ENCODE data around the gene DCAF5. TPM values are rescaled to one million over a fixed set of nuclear protein-coding genes. Genes with fewer than 3 reads are reported as not detected.

The DCAF5 gene
- total and polyA plus RNA-seq, 3 experiments from 2014 or later: 31.2 to 91.7 (median 32.9) TPM

- H3K4me3 ChIP-seq (ENCODE audit: low read length): peak overlapping the region; percentile 49
- H3K36me3 ChIP-seq (ENCODE audit: insufficient read depth, low read length): peaks cover 7% of the 10 kb centered on the region
- peak overlapping the region; percentile 41 for H3K27ac ChIP-seq (ENCODE audit: low read depth, low read length)
- no peaks in the 10 kb centered on the region for H3K9me3 ChIP-seq (ENCODE audit: low read length)
- ChIA-PET CTCF (interaction anchor here (0.9 to 1.2 kb wide), 3 partner anchors 17 to 24 kb away, joined by 3 read pairs; no protein-coding TSS in a partner anchor), POLR2A (interaction anchor here (0.8 to 2.7 kb wide), 4 partner anchors 22 to 245 kb away, joined by 3 to 24 read pairs (median 6); partner anchors contain the start of genes ERH, EXD2 and SLC39A9)
- H3K4me1 Mint-ChIP-seq: peaks cover 33 to 41% (median 36%) of the 10 kb centered on the region in 3 donors
- H3K9me3 Mint-ChIP-seq: no peaks in the 10 kb centered on the region
- H3K36me3 Mint-ChIP-seq: peaks cover 4 to 27% (median 9%) of the 10 kb centered on the region in 3 donors
- peak overlapping the region; percentile 68 to 98 (median 94) for H3K27ac Mint-ChIP-seq
- peaks cover 29% of the 10 kb centered on the region for H3K4me1 ChIP-seq (ENCODE audit: insufficient read depth, low read length)
- H3K27me3 Mint-ChIP-seq: no peaks in the 10 kb centered on the region
- peak in 3 of 5 donors; percentile 3 to 93 (median 91) for DNase-seq
- no peaks in the 10 kb centered on the region for H3K27me3 ChIP-seq (ENCODE audit: insufficient read depth, low read length, poor library complexity, severe bottlenecking)
- H3K4me3 Mint-ChIP-seq: peak overlapping the region; percentile 93 to 98 (median 96)
Observed at GRCh38 chr14:69153152-69153872, 393 bp upstream of the DCAF5 start.

DNA sequence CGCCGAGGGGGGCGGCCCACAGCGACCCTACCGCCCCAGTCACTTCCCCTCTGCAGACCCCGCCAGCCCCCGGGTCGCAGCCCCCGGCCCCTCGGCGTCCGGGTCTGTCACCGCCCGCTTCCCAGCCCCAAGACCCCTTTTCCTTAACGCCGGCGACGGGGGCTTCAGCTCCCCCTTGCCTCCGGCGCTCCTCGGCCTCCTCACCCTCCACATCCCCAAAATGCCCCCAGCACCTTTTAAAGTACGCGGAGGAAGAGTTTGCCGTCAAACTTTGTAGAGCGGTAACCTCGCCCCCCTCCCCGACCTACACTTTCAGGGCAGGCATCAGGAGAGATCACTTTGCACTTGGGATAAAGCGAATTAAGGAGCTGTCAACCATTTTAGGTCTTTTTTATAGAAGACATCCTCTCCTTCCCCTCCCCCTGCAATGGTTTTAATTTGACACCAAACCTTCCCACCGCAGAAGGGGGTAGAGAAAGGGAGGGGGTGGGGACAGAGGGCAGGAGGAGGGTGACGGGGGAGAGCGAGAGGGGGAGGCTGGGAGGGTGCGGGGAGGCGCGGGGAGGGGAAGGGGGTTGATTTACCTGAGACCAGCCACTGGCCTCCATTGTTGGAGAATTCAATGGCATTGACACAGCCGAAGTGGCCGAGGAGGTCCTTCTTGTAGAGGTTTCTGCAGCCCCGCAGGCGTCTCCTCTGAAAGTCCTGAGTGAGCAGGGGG, 578 bp downstream of the DCAF5 start:
- ChIA-PET POLR2A (interaction anchor here (0.6 to 2.7 kb wide), 7 partner anchors 11 to 1207 kb away, joined by 3 to 24 read pairs (median 3); partner anchors contain the start of genes COX16, ERH, EXD2 and SLC39A9), CTCF (interaction anchor here (0.9 to 2.4 kb wide), 5 partner anchors 12 to 1207 kb away, joined by 3 to 15 read pairs (median 3); partner anchors contain the start of genes COX16 and EXD2)
- Histone ChIP-seq H3K9me3 (ENCODE audit: low read length) (no peaks in the 10 kb centered on the region), H3K27ac (ENCODE audit: low read depth, low read length) (peak overlapping the region; percentile 85), H3K27me3 (ENCODE audit: insufficient read depth, low read length, poor library complexity, severe bottlenecking) (no peaks in the 10 kb centered on the region), H3K4me3 (ENCODE audit: low read length) (peak overlapping the region; percentile 94), H3K36me3 (ENCODE audit: insufficient read depth, low read length) (peaks cover 7% of the 10 kb centered on the region), H3K4me1 (ENCODE audit: insufficient read depth, low read length) (peaks cover 37% of the 10 kb centered on the region)
- H3K27ac Mint-ChIP-seq: peak overlapping the region; percentile 89 to 99 (median 93)
- peak overlapping the region; percentile 90 to 98 (median 95) for H3K4me3 Mint-ChIP-seq
- H3K36me3 Mint-ChIP-seq: peaks cover 4 to 35% (median 11%) of the 10 kb centered on the region in 3 donors
- no peaks in the 10 kb centered on the region for H3K27me3 Mint-ChIP-seq
- H3K4me1 Mint-ChIP-seq: peaks cover 40 to 51% (median 46%) of the 10 kb centered on the region in 3 donors
- DNase-seq: peak; percentile 34 to 76 (median 64)
- no peaks in the 10 kb centered on the region for H3K9me3 Mint-ChIP-seq

DNA sequence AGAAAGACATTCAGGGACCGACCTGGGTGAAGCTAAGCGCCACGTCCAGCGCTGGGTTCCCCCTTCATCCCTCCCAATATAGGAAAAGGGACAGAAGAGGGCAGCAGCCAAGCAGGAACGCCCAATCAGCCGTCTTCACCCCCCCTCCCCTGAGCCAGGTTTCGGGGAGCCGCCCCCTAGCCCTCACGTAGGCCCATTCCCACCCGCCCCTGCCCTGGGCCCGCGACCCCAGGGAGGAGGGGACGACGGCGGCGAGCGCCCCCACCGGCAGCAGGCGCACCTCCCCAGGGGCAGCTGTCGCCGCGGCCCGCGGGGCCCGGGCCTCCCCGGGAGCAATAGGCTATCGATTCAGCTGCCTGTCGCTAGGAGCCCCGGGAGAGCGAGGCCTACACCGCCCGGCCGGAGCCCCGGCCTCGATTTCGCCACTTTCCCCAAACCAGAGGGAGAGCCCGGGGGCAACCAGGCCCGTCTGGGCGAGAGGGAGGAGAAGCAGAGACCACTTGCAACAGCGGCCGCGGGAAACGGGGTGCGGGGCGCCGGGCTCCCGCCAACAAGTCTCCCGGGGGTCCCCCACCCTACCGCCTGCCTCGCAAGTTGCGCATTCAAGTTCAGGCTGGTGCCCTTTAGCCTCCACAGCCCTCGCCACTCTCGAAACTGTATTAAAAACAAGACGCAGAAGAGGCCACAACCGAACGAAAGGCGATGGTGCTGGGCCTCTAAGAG, 1.3 kb downstream of the DCAF5 start:
- no peaks in the 10 kb centered on the region for H3K27me3 ChIP-seq (ENCODE audit: insufficient read depth, low read length, poor library complexity, severe bottlenecking)
- Mint-ChIP-seq H3K36me3 (peaks cover 4 to 43% (median 11%) of the 10 kb centered on the region in 3 donors), H3K9me3 (no peaks in the 10 kb centered on the region), H3K4me1 (peaks cover 46 to 58% (median 53%) of the 10 kb centered on the region in 3 donors), H3K4me3 (peak overlapping the region; percentile 90 to 98 (median 95)), H3K27ac (peak overlapping the region; percentile 89 to 99 (median 93)), H3K27me3 (no peaks in the 10 kb centered on the region)
- ChIA-PET CTCF (interaction anchor here (0.9 to 2.4 kb wide), 9 partner anchors 10 to 1207 kb away, joined by 3 to 15 read pairs (median 4); partner anchors contain the start of genes COX16, ERH, EXD2 and SLC39A9), POLR2A (interaction anchor here (1.3 to 2.7 kb wide), 3 partner anchors 20 to 1207 kb away, joined by 3 to 24 read pairs (median 4); partner anchors contain the start of genes COX16 and EXD2)
- peak; percentile 65 to 84 (median 75) for DNase-seq
- no peaks in the 10 kb centered on the region for H3K9me3 ChIP-seq (ENCODE audit: low read length)
- H3K4me1 ChIP-seq (ENCODE audit: insufficient read depth, low read length): peaks cover 37% of the 10 kb centered on the region
- H3K36me3 ChIP-seq (ENCODE audit: insufficient read depth, low read length): peaks cover 7% of the 10 kb centered on the region
- peak overlapping the region; percentile 85 for H3K27ac ChIP-seq (ENCODE audit: low read depth, low read length)
- H3K4me3 ChIP-seq (ENCODE audit: low read length): peak overlapping the region; percentile 94

GRCh38 chr14:69149461-69150244, 3.3 kb downstream of the DCAF5 start:
- ChIA-PET POLR2A (interaction anchor here (0.6 kb wide), 1 partner anchor 22 kb away, joined by 3 read pairs; no protein-coding TSS in a partner anchor), CTCF (interaction anchor here (0.9 to 2.4 kb wide), 4 partner anchors 8 to 42 kb away, joined by 3 to 15 read pairs (median 8); partner anchors contain the start of gene EXD2)
- DNase-seq: no peak
- no peak overlapping the region for H3K4me3 ChIP-seq (ENCODE audit: low read length)
- no peaks in the 10 kb centered on the region for H3K27me3 Mint-ChIP-seq
- no peaks in the 10 kb centered on the region for H3K9me3 ChIP-seq (ENCODE audit: low read length)
- no peaks in the 10 kb centered on the region for H3K9me3 Mint-ChIP-seq
- H3K27ac Mint-ChIP-seq: peak overlapping the region in 7 of 8 donors; percentile 2 to 97 (median 79)
- H3K36me3 ChIP-seq (ENCODE audit: insufficient read depth, low read length): peaks cover 7% of the 10 kb centered on the region
- peaks cover 61 to 72% (median 68%) of the 10 kb centered on the region in 3 donors for H3K4me1 Mint-ChIP-seq
- peaks cover 37% of the 10 kb centered on the region for H3K4me1 ChIP-seq (ENCODE audit: insufficient read depth, low read length)
- H3K27ac ChIP-seq (ENCODE audit: low read depth, low read length): peak overlapping the region; percentile 0
- H3K4me3 Mint-ChIP-seq: peak overlapping the region; percentile 48 to 98 (median 93)
- peaks cover 4 to 55% (median 11%) of the 10 kb centered on the region in 3 donors for H3K36me3 Mint-ChIP-seq
- H3K27me3 ChIP-seq (ENCODE audit: insufficient read depth, low read length, poor library complexity, severe bottlenecking): no peaks in the 10 kb centered on the region

- Mint-ChIP-seq H3K27ac (peak overlapping the region in 2 of 8 donors; percentile 4 to 22), H3K36me3 (peaks cover 0 to 56% (median 1%) of the 10 kb centered on the region in 3 donors), H3K27me3 (no peaks in the 10 kb centered on the region), H3K9me3 (no peaks in the 10 kb centered on the region), H3K4me3 (no peak overlapping the region), H3K4me1 (peaks cover 62 to 89% (median 77%) of the 10 kb centered on the region in 3 donors)
- ChIA-PET POLR2A (no interaction called here), CTCF (interaction anchor here (1.8 to 2.1 kb wide), 2 partner anchors 8 to 13 kb away, joined by 5 to 7 read pairs; no protein-coding TSS in a partner anchor)
- Histone ChIP-seq H3K27ac (ENCODE audit: low read depth, low read length) (no peak overlapping the region), H3K36me3 (ENCODE audit: insufficient read depth, low read length) (peaks cover 7% of the 10 kb centered on the region), H3K9me3 (ENCODE audit: low read length) (no peaks in the 10 kb centered on the region), H3K4me3 (ENCODE audit: low read length) (no peak overlapping the region), H3K4me1 (ENCODE audit: insufficient read depth, low read length) (peaks cover 12% of the 10 kb centered on the region), H3K27me3 (ENCODE audit: insufficient read depth, low read length, poor library complexity, severe bottlenecking) (no peaks in the 10 kb centered on the region)
- no peak for DNase-seq
Observed at GRCh38 chr14:69142101-69142500, 10.8 kb downstream of the DCAF5 start.

DNA sequence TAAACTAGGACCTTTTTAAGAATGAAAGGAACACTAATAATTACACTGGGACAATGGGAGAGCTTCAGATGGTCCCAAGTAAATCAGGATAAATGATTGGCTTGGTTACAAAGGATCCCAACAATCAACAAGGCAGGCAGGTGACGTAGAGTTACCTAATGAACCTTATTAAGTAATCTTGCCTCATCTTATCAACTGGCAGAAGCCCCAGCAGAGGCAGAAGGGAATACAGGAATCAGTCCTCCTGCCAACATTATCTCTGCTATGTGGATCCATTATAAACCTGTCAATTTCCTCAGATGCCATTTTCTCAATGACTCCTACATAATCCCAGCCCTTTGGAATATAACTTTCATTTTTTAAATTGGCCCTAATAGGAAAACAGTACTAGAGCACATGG, 11.4 kb downstream of the DCAF5 start:
- Mint-ChIP-seq H3K9me3 (no peaks in the 10 kb centered on the region), H3K27ac (peak overlapping the region in 4 of 8 donors; percentile 4 to 54 (median 32)), H3K4me3 (no peak overlapping the region), H3K36me3 (peaks cover 0 to 50% (median 1%) of the 10 kb centered on the region in 3 donors), H3K4me1 (peaks cover 58 to 86% (median 73%) of the 10 kb centered on the region in 3 donors), H3K27me3 (no peaks in the 10 kb centered on the region)
- Histone ChIP-seq H3K4me1 (ENCODE audit: insufficient read depth, low read length) (peaks cover 12% of the 10 kb centered on the region), H3K27me3 (ENCODE audit: insufficient read depth, low read length, poor library complexity, severe bottlenecking) (no peaks in the 10 kb centered on the region), H3K9me3 (ENCODE audit: low read length) (no peaks in the 10 kb centered on the region), H3K4me3 (ENCODE audit: low read length) (no peak overlapping the region), H3K27ac (ENCODE audit: low read depth, low read length) (no peak overlapping the region), H3K36me3 (ENCODE audit: insufficient read depth, low read length) (peaks cover 7% of the 10 kb centered on the region)
- CTCF ChIA-PET: interaction anchor here (1.8 to 4.3 kb wide), 2 partner anchors 9 to 12 kb away, joined by 5 to 19 read pairs; no protein-coding TSS in a partner anchor
- POLR2A ChIA-PET: interaction anchor here (0.6 kb wide), 2 partner anchors 11 to 14 kb away, joined by 3 read pairs; no protein-coding TSS in a partner anchor
- no peak for DNase-seq
